Neutrophil (primary cell): ENCODE data around the gene MGMT.

ENCODE experiments used
- H3K27ac ChIP-seq: fragments of 200-600 bp; sonication (generic); 2 replicates; pipeline ENCODE4 v1.5.1; 2016; ENCODE audit warnings: mild to moderate bottlenecking, moderate library complexity
- H3K27me3 ChIP-seq: fragments of 200-600 bp; sonication (generic); 2 replicates; pipeline ENCODE4 v1.6.0; 2016; ENCODE audit warnings: mild to moderate bottlenecking
- H3K36me3 ChIP-seq: fragments of 200-600 bp; sonication (generic); 2 replicates; pipeline ENCODE4 v1.5.1; 2017
- H3K4me1 ChIP-seq, 2 experiments: fragments of 200-600 bp in 1 of 2; sonication (generic) in 1 of 2; 1 replicate in 1 of 2; 2 replicates in 1 of 2; pipeline versions ENCODE4 v1.5.1 to v1.6.1; 2013 to 2016; ENCODE audit warnings: low read depth in 1 of 2, low read length in 1 of 2, mild to moderate bottlenecking in 1 of 2, moderate library complexity in 1 of 2; ENCODE audit not compliant: control insufficient read depth in 1 of 2, insufficient read depth in 1 of 2
- H3K4me3 ChIP-seq, 2 experiments: fragments of 200-600 bp in 1 of 2; sonication (generic) in 1 of 2; 1 replicate in 1 of 2; 2 replicates in 1 of 2; pipeline ENCODE4 v1.5.1; 2013 to 2016; ENCODE audit warnings: low read depth in 1 of 2, low read length in 1 of 2, mild to moderate bottlenecking in 1 of 2, moderate library complexity in 1 of 2
- H3K9me3 ChIP-seq: fragments of 200-600 bp; sonication (generic); 2 replicates; pipeline ENCODE4 v1.5.1; 2016
- CTCF ChIP-seq: fragments of 200-600 bp; sonication (generic); IDR thresholded peaks from 2 replicates; pipeline ENCODE4 v1.5.1; 2016; ENCODE audit warnings: antibody characterized with exemption

MGMT gene

GRCh38 chr10:129491123-129491734 lies 24.2 kb downstream of the MGMT start:
- no peaks in the 10 kb centered on the region for H3K36me3 ChIP-seq
- no peaks in the 10 kb centered on the region for H3K27me3 ChIP-seq
- H3K27ac ChIP-seq, result no peak overlapping the region
- H3K4me1 ChIP-seq, result no peaks in the 10 kb centered on the region
- H3K9me3 ChIP-seq, result peaks cover 14% of the 10 kb centered on the region
- H3K4me3 ChIP-seq, result no peak overlapping the region
- TF ChIP-seq CTCF, result no peak

- H3K9me3 ChIP-seq, result peaks cover 13% of the 10 kb centered on the region
- H3K27me3 ChIP-seq, result no peaks in the 10 kb centered on the region
- TF ChIP-seq CTCF, result no peak
- H3K4me3 ChIP-seq, result no peak overlapping the region
- H3K27ac ChIP-seq, result no peak overlapping the region
- no peaks in the 10 kb centered on the region for H3K36me3 ChIP-seq
- no peaks in the 10 kb centered on the region for H3K4me1 ChIP-seq
These were observed 27.1 kb downstream of the MGMT start for GRCh38 chr10:129494176-129494575.

- Histone ChIP-seq H3K9me3 (peaks cover 13% of the 10 kb centered on the region), H3K36me3 (no peaks in the 10 kb centered on the region), H3K4me1 (no peaks in the 10 kb centered on the region), H3K27me3 (no peaks in the 10 kb centered on the region), H3K4me3 (no peak overlapping the region), H3K27ac (no peak overlapping the region)
- no peak for TF ChIP-seq CTCF
These were observed 27.7 kb downstream of the MGMT start for GRCh38 chr10:129494740-129495139.

GRCh38 chr10:129495256-129495655 lies 28.2 kb downstream of the MGMT start:
- no peaks in the 10 kb centered on the region for H3K36me3 ChIP-seq
- H3K9me3 ChIP-seq, result peaks cover 13% of the 10 kb centered on the region
- no peak overlapping the region for H3K27ac ChIP-seq
- H3K27me3 ChIP-seq, result no peaks in the 10 kb centered on the region
- no peak overlapping the region for H3K4me3 ChIP-seq
- no peaks in the 10 kb centered on the region for H3K4me1 ChIP-seq
- no peak for TF ChIP-seq CTCF

- no peak for TF ChIP-seq CTCF
- H3K4me3 ChIP-seq, result no peak overlapping the region
- H3K9me3 ChIP-seq, result peaks cover 12% of the 10 kb centered on the region
- no peaks in the 10 kb centered on the region for H3K4me1 ChIP-seq
- no peak overlapping the region for H3K27ac ChIP-seq
- H3K27me3 ChIP-seq, result no peaks in the 10 kb centered on the region
- H3K36me3 ChIP-seq, result no peaks in the 10 kb centered on the region
These were observed 28.7 kb downstream of the MGMT start for GRCh38 chr10:129495698-129496097.

GRCh38 chr10:129497013-129497412 lies 30.0 kb downstream of the MGMT start:
- no peaks in the 10 kb centered on the region for H3K27me3 ChIP-seq
- no peak for TF ChIP-seq CTCF
- H3K27ac ChIP-seq, result no peak overlapping the region
- no peaks in the 10 kb centered on the region for H3K36me3 ChIP-seq
- no peak overlapping the region for H3K4me3 ChIP-seq
- H3K4me1 ChIP-seq, result no peaks in the 10 kb centered on the region
- H3K9me3 ChIP-seq, result peaks cover 3% of the 10 kb centered on the region
